Mononuclear cell (primary cell): Measurements from ENCODE around the gene ZCWPW1. TPM values are rescaled to one million over a fixed set of nuclear protein-coding genes. Genes with fewer than 3 reads are reported as not detected.
"Not testable (repeated sequence)": the region's sequence is repeated elsewhere in the genome, so short reads cannot be mapped to it uniquely, and the experiment has no call there.

Experiments
- H3K27me3 ChIP-seq: 2 replicates; pipeline ENCODE4 v1.6.0; 2011; ENCODE audit warnings: low read length, control low read depth; ENCODE audit not compliant: insufficient read depth
- H3K4me1 ChIP-seq: 2 replicates; pipeline ENCODE4 v1.5.1; 2011; ENCODE audit warnings: mild to moderate bottlenecking, low read length, control low read depth; ENCODE audit not compliant: insufficient read depth
- H3K4me3 ChIP-seq: 2 replicates; pipeline ENCODE4 v1.5.1; 2011; ENCODE audit warnings: mild to moderate bottlenecking, low read length, moderate library complexity
- H3K9me3 ChIP-seq: 2 replicates; pipeline ENCODE4 v1.5.1; 2011; ENCODE audit warnings: low read depth, mild to moderate bottlenecking, control low read depth, low read length
- total RNA-seq: library from RNA; depleted of rRNA; stranded (reverse); fragments of >200 nt; gene quantifications from one replicate; pipeline ENCODE4 v1.2.3, GENCODE V29; 2012

ZCWPW1 gene
- total RNA-seq, 1 donor = 3.3 TPM

- H3K9me3 ChIP-seq = no peaks in the 10 kb centered on the region
- H3K4me3 ChIP-seq = no peak overlapping the region
- H3K4me1 ChIP-seq = peaks cover 93% of the 10 kb centered on the region
- H3K27me3 ChIP-seq = no peaks in the 10 kb centered on the region
Observed at GRCh38 chr7:100370303-100370702, 58.2 kb downstream of the ZCWPW1 start.

- H3K27me3 ChIP-seq = no peaks in the 10 kb centered on the region
- H3K9me3 ChIP-seq = no peaks in the 10 kb centered on the region
- H3K4me3 ChIP-seq = no peak overlapping the region
- H3K4me1 ChIP-seq = peaks cover 90% of the 10 kb centered on the region
Observed at GRCh38 chr7:100369105-100369504, 59.4 kb downstream of the ZCWPW1 start.

- Histone ChIP-seq H3K9me3 (no peaks in the 10 kb centered on the region), H3K27me3 (no peaks in the 10 kb centered on the region), H3K4me3 (no peak overlapping the region), H3K4me1 (peaks cover 86% of the 10 kb centered on the region)
Observed at GRCh38 chr7:100367676-100368613, 60.6 kb downstream of the ZCWPW1 start.

GRCh38 chr7:100367251-100367620, 61.3 kb downstream of the ZCWPW1 start:
- H3K4me1 ChIP-seq = peaks cover 78% of the 10 kb centered on the region
- no peaks in the 10 kb centered on the region for H3K27me3 ChIP-seq
- no peaks in the 10 kb centered on the region for H3K9me3 ChIP-seq
- no peak overlapping the region for H3K4me3 ChIP-seq

GRCh38 chr7:100366411-100367250, 61.9 kb downstream of the ZCWPW1 start:
- Histone ChIP-seq H3K27me3 (no peaks in the 10 kb centered on the region), H3K4me3 (no peak overlapping the region), H3K9me3 (no peaks in the 10 kb centered on the region), H3K4me1 (peaks cover 72% of the 10 kb centered on the region)

- peaks cover 66% of the 10 kb centered on the region for H3K4me1 ChIP-seq
- H3K4me3 ChIP-seq, H3K27me3 ChIP-seq, H3K9me3 ChIP-seq: not testable (repeated sequence)
Observed at GRCh38 chr7:100365998-100366367, 62.5 kb downstream of the ZCWPW1 start.

GRCh38 chr7:100364480-100364879, 64.0 kb downstream of the ZCWPW1 start:
- no peaks in the 10 kb centered on the region for H3K9me3 ChIP-seq
- H3K4me3 ChIP-seq = no peak overlapping the region
- H3K27me3 ChIP-seq = no peaks in the 10 kb centered on the region
- peaks cover 61% of the 10 kb centered on the region for H3K4me1 ChIP-seq

GRCh38 chr7:100363797-100364196, 64.7 kb downstream of the ZCWPW1 start:
- peaks cover 61% of the 10 kb centered on the region for H3K4me1 ChIP-seq
- H3K9me3 ChIP-seq, H3K4me3 ChIP-seq, H3K27me3 ChIP-seq: not testable (repeated sequence)

GRCh38 chr7:100363098-100363497, 65.4 kb downstream of the ZCWPW1 start:
- H3K27me3 ChIP-seq = no peaks in the 10 kb centered on the region
- peaks cover 61% of the 10 kb centered on the region for H3K4me1 ChIP-seq
- no peaks in the 10 kb centered on the region for H3K9me3 ChIP-seq
- no peak overlapping the region for H3K4me3 ChIP-seq

- H3K27me3 ChIP-seq = no peaks in the 10 kb centered on the region
- no peaks in the 10 kb centered on the region for H3K9me3 ChIP-seq
- peaks cover 45% of the 10 kb centered on the region for H3K4me1 ChIP-seq
- no peak overlapping the region for H3K4me3 ChIP-seq
Observed at GRCh38 chr7:100360135-100360854, 68.2 kb downstream of the ZCWPW1 start.

- H3K4me1 ChIP-seq = peaks cover 41% of the 10 kb centered on the region
- H3K4me3 ChIP-seq = no peak overlapping the region
- no peaks in the 10 kb centered on the region for H3K27me3 ChIP-seq
- H3K9me3 ChIP-seq = no peaks in the 10 kb centered on the region
Observed at GRCh38 chr7:100358857-100359212, 69.7 kb downstream of the ZCWPW1 start.

GRCh38 chr7:100358027-100358856, 70.3 kb downstream of the ZCWPW1 start, which contains the start of gene PILRB:
Gene PILRB (plus strand): TSS chr7:100358117. CDS start chr7:100358303, 186 bp downstream.
- no peaks in the 10 kb centered on the region for H3K9me3 ChIP-seq
- H3K27me3 ChIP-seq = no peaks in the 10 kb centered on the region
- peaks cover 47% of the 10 kb centered on the region for H3K4me1 ChIP-seq
- no peak within 1 kb of the TSS for H3K4me3 ChIP-seq

- peaks cover 50% of the 10 kb centered on the region for H3K4me1 ChIP-seq
- H3K27me3 ChIP-seq = no peaks in the 10 kb centered on the region
- H3K4me3 ChIP-seq = no peak overlapping the region
- H3K9me3 ChIP-seq = no peaks in the 10 kb centered on the region
Observed at GRCh38 chr7:100357131-100357561, 71.4 kb downstream of the ZCWPW1 start.

- no peaks in the 10 kb centered on the region for H3K9me3 ChIP-seq
- no peak overlapping the region for H3K4me3 ChIP-seq
- peaks cover 55% of the 10 kb centered on the region for H3K4me1 ChIP-seq
- no peaks in the 10 kb centered on the region for H3K27me3 ChIP-seq
Observed at GRCh38 chr7:100356416-100357068, 72.0 kb downstream of the ZCWPW1 start.
